GM21447 (cell line): ENCODE measurements around the gene APPBP2.

ENCODE experiments used
- ATAC-seq: cut with Tn5 transposase; IDR thresholded peaks from one replicate; pipeline ENCODE4 v1.9.1; 2021; ENCODE audit not compliant: unreplicated experiment

Gene APPBP2

DNA sequence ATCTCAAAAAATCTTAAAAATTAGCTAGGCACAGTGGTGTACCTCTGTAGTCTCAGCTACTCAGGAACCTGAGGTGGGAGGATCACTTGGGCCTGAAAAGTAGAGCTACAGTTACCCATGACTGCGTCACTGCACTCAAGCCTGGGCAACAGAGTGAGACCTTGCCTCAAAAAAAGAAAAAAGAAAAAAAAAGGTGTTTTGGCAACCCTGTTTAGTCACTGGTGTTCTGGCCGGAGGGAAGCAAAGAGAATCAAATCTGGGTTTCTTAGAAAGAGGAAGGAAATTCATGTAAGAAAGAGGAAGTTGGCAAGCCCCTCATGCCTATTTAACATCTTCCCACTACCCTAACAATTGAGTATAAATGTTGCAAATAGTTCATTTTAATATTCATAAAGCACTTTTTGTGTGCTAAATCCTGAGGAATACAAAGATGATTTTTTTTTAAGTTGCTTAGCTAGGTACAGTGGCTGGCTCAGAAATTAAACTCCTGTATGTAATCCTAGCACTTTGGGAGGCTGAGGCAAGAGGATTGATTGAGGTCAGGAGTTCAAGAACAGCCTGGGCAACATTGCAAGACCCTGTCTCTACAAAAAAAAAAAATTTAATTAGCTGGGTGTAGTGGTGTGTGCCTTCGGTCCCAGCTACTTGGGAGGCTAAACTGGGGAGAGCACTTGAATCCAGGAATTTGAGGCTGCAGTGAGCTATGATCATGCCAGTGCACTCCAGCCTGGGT is 127.6 kb downstream of the APPBP2 start:
- ATAC-seq, result peak; percentile 70

DNA sequence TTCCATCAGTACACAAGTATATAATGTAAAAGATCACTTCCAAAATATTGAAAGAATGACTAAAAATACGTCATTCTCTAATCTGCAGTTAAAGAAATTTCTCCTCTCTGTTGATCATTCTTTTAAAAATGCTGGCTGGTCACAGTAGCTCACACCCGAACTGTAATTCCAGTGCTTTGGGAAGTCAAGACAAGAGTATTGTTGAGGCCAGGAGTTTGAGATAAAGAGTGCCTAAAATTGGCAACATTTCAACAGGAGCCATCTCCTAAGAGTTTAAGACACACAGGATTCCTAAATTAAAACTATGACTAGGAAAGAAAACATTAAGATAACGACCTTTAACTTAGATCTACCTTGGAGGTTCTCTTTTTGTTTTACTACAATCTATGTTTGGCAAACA is 129.6 kb downstream of the APPBP2 start:
- no peak for ATAC-seq

DNA sequence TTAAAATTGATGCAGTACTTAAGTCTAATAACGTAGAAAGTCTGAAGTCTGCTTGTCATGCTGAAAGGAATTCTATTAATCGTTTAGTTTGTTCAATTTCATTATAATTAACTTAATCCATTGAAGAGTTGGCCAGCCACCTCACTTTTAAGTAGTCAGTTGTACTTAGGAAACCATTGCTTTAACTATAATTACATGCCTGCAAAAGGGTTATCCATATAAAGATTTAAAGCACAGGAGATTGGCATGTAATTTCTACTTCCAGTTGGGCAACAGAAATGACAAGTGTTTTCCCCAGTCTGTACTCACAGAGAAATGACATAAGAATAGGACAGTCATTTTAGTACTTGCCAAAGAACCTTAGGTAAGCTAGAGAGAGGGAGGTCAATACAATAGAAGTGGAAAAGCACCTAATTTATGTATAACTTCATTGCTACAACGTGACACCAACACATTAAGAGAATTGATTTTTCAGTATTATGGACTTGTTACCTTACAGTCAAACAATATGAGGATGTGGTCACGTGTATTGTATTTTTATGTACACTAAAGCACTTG is 130.5 kb downstream of the APPBP2 start:
- ATAC-seq, result no peak

DNA sequence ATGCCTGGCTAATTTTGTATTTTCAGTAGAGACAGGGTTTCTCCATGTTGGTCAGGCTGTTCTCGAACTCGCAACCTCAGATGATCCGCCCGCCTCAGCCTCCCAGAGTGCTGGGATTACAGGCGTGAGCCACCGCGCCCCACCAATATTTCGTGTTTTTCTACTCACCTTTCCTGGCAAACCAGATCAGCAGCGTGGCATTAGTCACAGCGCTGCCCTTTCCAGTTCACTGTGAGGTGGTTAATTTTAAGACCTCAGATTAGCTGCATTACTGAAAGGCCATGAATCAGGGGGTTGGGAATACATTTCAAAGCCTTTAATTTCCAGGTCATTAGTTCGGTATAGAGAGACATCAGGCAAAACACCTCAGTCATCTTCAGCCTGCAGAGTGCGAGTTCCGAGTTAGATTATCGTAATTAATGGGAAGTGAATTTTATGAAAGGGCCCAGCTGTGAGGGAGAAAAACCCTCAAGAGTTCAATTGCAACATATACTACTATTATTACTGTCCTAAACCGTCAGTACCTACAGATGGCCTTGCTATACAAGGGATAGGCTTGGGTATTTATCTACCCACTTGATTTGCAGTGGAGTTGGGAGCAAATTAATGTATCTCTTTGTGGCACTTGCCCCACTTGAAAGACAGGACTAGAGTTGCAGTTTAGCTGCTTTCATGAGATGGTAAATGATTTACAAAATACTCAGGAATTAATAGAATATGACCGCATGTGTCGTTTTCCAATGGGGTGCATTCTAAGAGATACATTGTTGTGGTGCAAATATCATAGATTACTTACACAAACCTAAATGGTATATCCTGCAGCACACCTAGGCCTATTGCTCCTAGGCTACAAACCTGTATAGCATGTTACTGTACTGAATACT is 132.0 kb downstream of the APPBP2 start:
- ATAC-seq, result no peak
